Measurements from ENCODE around the gene PARD3B. TPM values are rescaled to one million over a fixed set of nuclear protein-coding genes. Genes with fewer than 3 reads are reported as not detected.

PARD3B gene
- total and polyA plus RNA-seq, 2 of the 4 experiments (the other 2 are of a cell fraction), result 3.3 to 15.6 TPM

- ChIA-PET CTCF (interaction anchor here (1.5 kb wide), 1 partner anchor 12 kb away, joined by 3 read pairs; no protein-coding TSS in a partner anchor), POLR2A (ENCODE audit: unreplicated experiment) (no interaction called here)
- Histone ChIP-seq H2AFZ (replicated peaks; ENCODE audit: low read length, poor library complexity) (no peak overlapping the region), H3K36me3 (ENCODE audit: control insufficient read depth, insufficient read depth, low read length) (no peaks in the 10 kb centered on the region), H3K27me3 (ENCODE audit: control insufficient read depth, insufficient read depth, low read length) (no peaks in the 10 kb centered on the region), H3K9me3 (ENCODE audit: control insufficient read depth, insufficient read depth, low read length) (no peaks in the 10 kb centered on the region), H4K20me1 (ENCODE audit: insufficient read depth, low read length) (no peaks in the 10 kb centered on the region), H3K4me1 (ENCODE audit: control insufficient read depth, insufficient read depth, low read length) (no peaks in the 10 kb centered on the region), H3K4me2 (ENCODE audit: low read depth, low read length) (no peak overlapping the region), H4K91ac (ENCODE audit: insufficient read depth, low read depth, low read length) (no peak overlapping the region), H3K27ac (ENCODE audit: insufficient read depth, low read length) (no peak overlapping the region), H3K4me3 (ENCODE audit: insufficient read depth, low read depth, low read length) (no peak overlapping the region), H3K18ac (ENCODE audit: low read depth, low read length) (no peak overlapping the region), H3K56ac (ENCODE audit: extremely low read depth, insufficient read depth, low read length) (no peak overlapping the region), H4K8ac (ENCODE audit: low read depth in 2 of 2, low read length in 2 of 2) (no peak overlapping the region), H3K14ac (replicated peaks; ENCODE audit: low read depth, low read length) (no peak overlapping the region), H3K23ac (ENCODE audit: low read depth, low read length) (no peak overlapping the region), H3K9ac (ENCODE audit: low read depth, low read length) (no peak overlapping the region), H2BK20ac (ENCODE audit: low read depth, low read length) (no peak overlapping the region), H4K5ac (ENCODE audit: low read depth, low read length) (no peak overlapping the region), H2AK5ac (ENCODE audit: low read depth, low read length) (no peak overlapping the region), H3K4ac (ENCODE audit: low read depth, low read length) (no peak overlapping the region), H2BK120ac (ENCODE audit: low read depth, low read length) (no peak overlapping the region), H2BK5ac (ENCODE audit: low read depth, low read length, poor library complexity, severe bottlenecking) (no peak overlapping the region), H2BK15ac (ENCODE audit: low read depth, low read length) (no peak overlapping the region), H3K9me1 (ENCODE audit: insufficient read depth, low read length) (no peaks in the 10 kb centered on the region; the same call in none of the 2 replicates), H2AK9ac (replicated peaks; ENCODE audit: low read depth, low read length, poor library complexity) (no peak overlapping the region), H3K79me1 (ENCODE audit: low read depth in 1 of 2, low read length in 2 of 2) (0 out of 4 replicates have a peak, but pooled peaks cover 3 to 4% of the 10 kb centered on the region in 2 experiments)
- intact Hi-C loops (cut with micrococcal nuclease) (no loop called here), in situ Hi-C loops (cut with MboI; ENCODE audit: low sequenced_read_pairs) (no loop called here), dilution Hi-C loops (cut with HindIII; ENCODE audit: low sequenced_read_pairs, unreplicated experiment) (no loop called here)
- no TSS peak for BruUV-seq (replicated peaks)
- ATAC-seq (ENCODE audit: low read depth) (no peak), DNase-seq (no peak)
- WGBS, 2 experiments (ENCODE audit: extremely low coverage in 2 of 2, insufficient read length in 1 of 2), result 52% methylated on average over 3 of the region's 5 CpGs; no CpG with 5 or more reads in 1 of the 2 experiments
- no peak for TF ChIP-seq CTCF (conservative IDR thresholded peaks at IDR 0.05; ENCODE audit: low read depth, low read length)
- TF ChIP-seq SMC3 (IDR thresholded peaks at IDR 0.05; ENCODE audit: low read depth, low read length), result no peak
- no peak for TF ChIP-seq NFE2L2 (IDR thresholded peaks at IDR 0.05; ENCODE audit: low read depth, low read length)
- no peak for TF ChIP-seq FOS (IDR thresholded peaks at IDR 0.05; ENCODE audit: low read depth, low read length)
- TF ChIP-seq RAD21 (IDR thresholded peaks at IDR 0.05; ENCODE audit: low read length), result no peak
- no peak for TF ChIP-seq MAZ (IDR thresholded peaks at IDR 0.05; ENCODE audit: borderline replicate concordance, low read depth, low read length)
- TF ChIP-seq CHD1 (IDR thresholded peaks at IDR 0.05; ENCODE audit: low read depth, low read length), result no peak
- TF ChIP-seq ELK1 (IDR thresholded peaks at IDR 0.05; ENCODE audit: borderline replicate concordance, low read depth, low read length), result no peak
- no peak for TF ChIP-seq CEBPB (IDR thresholded peaks at IDR 0.05; ENCODE audit: low read depth, low read length)
- TF ChIP-seq USF2 (IDR thresholded peaks at IDR 0.05; ENCODE audit: low read depth, low read length), result no peak
- TF ChIP-seq MAFK (IDR thresholded peaks at IDR 0.05; ENCODE audit: low read depth, low read length), result no peak
- TF ChIP-seq MXI1 (IDR thresholded peaks at IDR 0.05; ENCODE audit: borderline replicate concordance, low read depth, low read length), result no peak
- no peak for TF ChIP-seq POLR2A (IDR thresholded peaks at IDR 0.05; ENCODE audit: low read depth, low read length)
- no peak for TF ChIP-seq RCOR1 (IDR thresholded peaks at IDR 0.05; ENCODE audit: insufficient replicate concordance, low read length)
- TF ChIP-seq BHLHE40 (IDR thresholded peaks at IDR 0.05; ENCODE audit: low read depth, low read length), result no peak
- no peak for TF ChIP-seq RFX5 (IDR thresholded peaks at IDR 0.05; ENCODE audit: low read depth, low read length)
These were observed 496.3 kb downstream of the PARD3B start for GRCh38 chr2:205041472-205042130.
